Retinal pigment epithelial cell (primary cell): ENCODE measurements around the gene PGAP6.

Experiments
- DNase-seq: peaks from one replicate; pipeline ENCODE4 v3.0.0-alpha.2; 2010; ENCODE audit warnings: low read depth
- H3K4me3 ChIP-seq: 2 replicates; pipeline ENCODE4 v1.5.1; 2011; ENCODE audit warnings: mild to moderate bottlenecking, low read length, control low read depth, moderate library complexity
- TF ChIP-seq, protein P1 (sequence below): conservative IDR thresholded peaks from 2 replicates; pipeline ENCODE4 v1.5.1; 2011; ENCODE audit warnings: low read depth, low read length, control low read depth, inconsistent platforms

PGAP6 gene, protein sequence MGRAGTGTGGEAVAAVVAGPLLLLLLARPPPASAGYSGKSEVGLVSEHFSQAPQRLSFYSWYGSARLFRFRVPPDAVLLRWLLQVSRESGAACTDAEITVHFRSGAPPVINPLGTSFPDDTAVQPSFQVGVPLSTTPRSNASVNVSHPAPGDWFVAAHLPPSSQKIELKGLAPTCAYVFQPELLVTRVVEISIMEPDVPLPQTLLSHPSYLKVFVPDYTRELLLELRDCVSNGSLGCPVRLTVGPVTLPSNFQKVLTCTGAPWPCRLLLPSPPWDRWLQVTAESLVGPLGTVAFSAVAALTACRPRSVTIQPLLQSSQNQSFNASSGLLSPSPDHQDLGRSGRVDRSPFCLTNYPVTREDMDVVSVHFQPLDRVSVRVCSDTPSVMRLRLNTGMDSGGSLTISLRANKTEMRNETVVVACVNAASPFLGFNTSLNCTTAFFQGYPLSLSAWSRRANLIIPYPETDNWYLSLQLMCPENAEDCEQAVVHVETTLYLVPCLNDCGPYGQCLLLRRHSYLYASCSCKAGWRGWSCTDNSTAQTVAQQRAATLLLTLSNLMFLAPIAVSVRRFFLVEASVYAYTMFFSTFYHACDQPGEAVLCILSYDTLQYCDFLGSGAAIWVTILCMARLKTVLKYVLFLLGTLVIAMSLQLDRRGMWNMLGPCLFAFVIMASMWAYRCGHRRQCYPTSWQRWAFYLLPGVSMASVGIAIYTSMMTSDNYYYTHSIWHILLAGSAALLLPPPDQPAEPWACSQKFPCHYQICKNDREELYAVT

DNA sequence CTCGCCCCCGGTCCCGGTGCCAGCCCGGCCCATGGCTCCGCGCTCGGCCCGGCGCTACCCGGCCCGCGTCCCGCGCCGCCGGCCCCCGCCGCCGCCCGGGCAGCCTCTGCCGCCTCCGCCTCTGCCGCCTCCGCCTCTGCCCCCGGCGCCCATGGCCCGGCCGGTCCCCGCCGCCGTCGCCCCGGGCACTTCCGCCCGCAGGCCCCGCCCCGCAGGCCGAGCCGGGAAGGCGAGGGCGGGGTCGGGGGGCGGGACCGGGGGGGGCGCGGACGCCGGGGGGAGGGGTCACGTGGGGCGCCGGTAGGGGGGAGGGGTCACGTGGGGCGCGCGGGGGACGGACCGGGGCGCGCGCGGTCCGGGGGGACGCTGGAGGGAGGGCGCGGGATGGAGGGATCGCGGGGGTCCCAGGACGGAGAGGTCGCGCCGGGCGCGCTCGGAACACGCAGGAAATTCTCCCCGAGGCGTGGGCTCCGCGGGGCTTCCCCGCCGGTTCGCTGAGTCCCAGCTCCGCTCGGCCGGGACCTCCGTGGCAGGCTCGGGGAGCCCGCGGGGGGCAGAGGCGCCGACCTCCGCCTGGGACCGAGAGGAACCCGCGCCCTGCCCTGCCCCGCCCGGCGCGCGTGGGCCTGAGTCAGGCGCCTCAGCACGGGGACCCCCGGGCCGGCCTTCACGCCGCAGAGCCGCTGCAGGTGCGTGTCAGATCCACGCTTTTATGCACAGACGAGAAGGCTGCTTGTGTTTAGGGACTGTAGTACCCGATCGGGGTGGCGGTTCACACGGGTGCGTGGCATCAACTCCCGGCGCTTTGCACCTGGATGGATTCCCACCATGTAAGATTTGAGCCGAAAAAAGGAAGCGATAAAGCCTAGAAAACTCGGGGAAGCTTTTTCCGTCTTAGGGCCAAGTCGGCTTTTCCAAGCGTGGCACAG is at the start of gene PGAP6:
Gene PGAP6, minus strand, starts transcription at position 190 of the 929 bp plus-strand sequence. Its CDS starts 157 bp downstream, at position 33.
- TF ChIP-seq, protein P1, sequence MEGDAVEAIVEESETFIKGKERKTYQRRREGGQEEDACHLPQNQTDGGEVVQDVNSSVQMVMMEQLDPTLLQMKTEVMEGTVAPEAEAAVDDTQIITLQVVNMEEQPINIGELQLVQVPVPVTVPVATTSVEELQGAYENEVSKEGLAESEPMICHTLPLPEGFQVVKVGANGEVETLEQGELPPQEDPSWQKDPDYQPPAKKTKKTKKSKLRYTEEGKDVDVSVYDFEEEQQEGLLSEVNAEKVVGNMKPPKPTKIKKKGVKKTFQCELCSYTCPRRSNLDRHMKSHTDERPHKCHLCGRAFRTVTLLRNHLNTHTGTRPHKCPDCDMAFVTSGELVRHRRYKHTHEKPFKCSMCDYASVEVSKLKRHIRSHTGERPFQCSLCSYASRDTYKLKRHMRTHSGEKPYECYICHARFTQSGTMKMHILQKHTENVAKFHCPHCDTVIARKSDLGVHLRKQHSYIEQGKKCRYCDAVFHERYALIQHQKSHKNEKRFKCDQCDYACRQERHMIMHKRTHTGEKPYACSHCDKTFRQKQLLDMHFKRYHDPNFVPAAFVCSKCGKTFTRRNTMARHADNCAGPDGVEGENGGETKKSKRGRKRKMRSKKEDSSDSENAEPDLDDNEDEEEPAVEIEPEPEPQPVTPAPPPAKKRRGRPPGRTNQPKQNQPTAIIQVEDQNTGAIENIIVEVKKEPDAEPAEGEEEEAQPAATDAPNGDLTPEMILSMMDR: no peak
- DNase-seq: no peak
- peak within 1 kb of the TSS; percentile 72 for H3K4me3 ChIP-seq

DNA sequence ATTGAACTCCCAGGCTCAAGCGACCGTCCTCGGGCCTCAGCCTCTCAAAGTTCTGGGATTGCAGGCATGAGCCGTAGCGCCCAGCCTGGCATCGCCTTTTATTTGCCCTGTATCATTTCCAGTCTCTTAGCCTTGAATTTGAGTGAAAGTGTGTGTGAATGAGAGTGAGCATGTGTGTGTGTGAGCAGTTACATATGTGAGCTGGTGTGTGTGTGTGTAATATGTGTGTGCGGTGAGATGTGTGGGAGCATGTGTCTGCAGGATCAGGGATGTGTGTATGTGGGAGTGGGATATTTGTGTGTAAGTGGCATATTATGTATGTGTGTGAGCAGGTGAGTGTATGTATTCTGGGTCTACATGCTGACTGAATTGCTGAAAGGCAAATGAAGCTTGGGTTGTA is 49.1 kb upstream of the PGAP6 start:
- no peak for DNase-seq
- TF ChIP-seq, protein P1: no peak
- no peak overlapping the region for H3K4me3 ChIP-seq

DNA sequence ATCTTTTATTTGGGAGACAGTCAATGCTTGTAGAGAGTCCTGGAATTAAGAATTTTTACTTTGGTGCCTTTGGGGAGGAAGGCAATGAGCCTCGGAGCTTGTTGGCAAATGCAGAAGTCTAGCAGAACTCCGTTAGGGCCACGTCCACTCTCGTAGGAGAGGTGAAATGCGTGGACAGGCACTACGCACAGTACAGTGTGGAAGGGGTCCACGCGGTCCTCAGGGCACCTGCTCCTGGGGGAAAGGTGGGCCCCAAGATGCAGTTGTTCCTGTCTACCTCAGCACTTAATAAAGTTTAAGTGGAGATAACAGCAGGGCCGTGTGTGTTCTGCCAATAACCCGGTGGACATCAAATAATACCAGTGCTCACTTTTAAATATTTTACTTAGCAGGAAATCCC is 45.5 kb upstream of the PGAP6 start:
- TF ChIP-seq, protein P1: no peak
- H3K4me3 ChIP-seq: peak overlapping the region; percentile 74
- no peak for DNase-seq

DNA sequence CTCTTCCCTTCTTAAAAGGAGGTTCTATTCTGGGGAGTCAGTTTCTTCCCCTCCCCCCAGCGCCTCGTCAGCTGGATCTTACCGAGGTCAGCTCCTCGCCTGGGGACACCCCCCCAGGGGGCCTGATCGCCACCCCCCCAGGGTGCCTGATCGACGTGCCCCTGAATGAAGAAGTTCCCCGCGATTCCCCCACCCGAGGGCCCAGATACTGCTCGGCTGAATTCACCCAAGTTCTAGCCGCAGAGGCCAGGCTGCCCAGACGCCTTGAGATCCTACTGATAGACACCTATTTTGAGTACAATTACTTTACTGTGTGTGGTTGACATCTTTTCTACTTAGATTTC is 45.1 kb upstream of the PGAP6 start:
- H3K4me3 ChIP-seq: peak overlapping the region; percentile 74
- no peak for DNase-seq
- TF ChIP-seq, protein P1: no peak

DNA sequence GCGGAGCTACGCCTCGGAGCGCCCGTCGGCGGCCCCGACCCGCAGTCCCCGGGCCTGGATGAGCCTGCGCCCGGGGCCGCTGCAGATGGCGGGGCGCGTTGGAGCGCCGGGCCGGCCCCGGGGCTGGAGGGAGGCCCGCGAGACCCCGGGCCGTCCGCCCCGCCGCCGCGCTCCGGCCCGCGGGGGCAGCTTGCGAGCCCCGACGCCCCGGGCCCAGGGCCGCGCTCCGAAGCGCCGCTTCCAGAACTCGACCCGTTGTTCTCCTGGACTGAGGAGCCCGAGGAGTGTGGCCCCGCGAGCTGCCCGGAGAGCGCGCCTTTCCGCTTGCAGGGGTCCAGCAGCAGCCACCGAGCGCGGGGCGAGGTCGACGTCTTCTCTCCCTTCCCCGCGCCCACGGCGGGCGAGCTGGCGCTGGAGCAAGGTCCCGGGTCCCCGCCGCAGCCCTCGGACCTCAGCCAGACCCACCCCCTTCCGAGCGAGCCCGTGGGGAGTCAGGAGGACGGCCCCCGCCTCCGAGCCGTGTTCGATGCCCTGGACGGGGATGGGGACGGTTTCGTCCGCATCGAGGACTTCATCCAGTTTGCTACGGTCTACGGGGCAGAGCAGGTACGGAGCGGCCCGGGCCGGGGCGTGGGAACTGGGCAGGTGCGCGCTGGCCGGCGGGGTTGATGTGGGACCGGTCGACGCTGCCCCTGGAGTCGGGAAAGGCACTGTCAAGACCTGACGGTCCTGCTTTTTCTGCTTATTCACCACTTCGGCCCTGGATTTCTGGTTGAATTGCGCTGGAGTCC is 44.5 kb upstream of the PGAP6 start:
- TF ChIP-seq, protein P1: no peak
- no peak for DNase-seq
- peak overlapping the region; percentile 74 for H3K4me3 ChIP-seq

DNA sequence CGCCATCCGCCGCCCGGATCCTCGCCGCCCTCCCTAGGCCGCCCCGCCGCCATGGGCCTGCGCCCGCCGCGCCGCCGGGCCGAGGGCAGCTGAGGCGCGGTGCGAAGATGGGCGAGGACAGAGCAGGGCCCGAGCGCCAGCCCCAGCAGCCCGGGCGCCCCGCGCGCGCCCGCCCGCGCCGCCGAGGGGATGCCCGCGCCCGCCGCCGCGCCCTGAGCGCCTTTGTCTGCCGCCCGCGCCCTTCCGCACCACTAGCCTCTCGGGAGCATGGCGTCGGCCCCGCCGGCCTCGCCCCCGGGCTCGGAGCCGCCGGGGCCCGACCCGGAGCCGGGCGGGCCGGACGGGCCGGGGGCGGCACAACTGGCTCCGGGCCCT is 43.9 kb upstream of the PGAP6 start:
- H3K4me3 ChIP-seq: peak overlapping the region; percentile 55
- no peak for DNase-seq
- TF ChIP-seq, protein P1: no peak
